PC-3 (cell line): ENCODE results near the gene TMEM126A. TPM values are rescaled to one million over a fixed set of nuclear protein-coding genes. Genes with fewer than 3 reads are reported as not detected.

Experiments
- ATAC-seq: fragments of 200-7000 bp; cut with Tn5 transposase; 2 replicates; pipeline ENCODE4 v1.9.1; 2020; ENCODE audit warnings: mild to moderate bottlenecking, moderate library complexity
- Bru-seq: library from RNA; stranded (reverse); fragments of 400-500 nt; gene quantifications from one replicate; lab custom pipeline; 2021; lab: Mats Ljungman, UMichigan
- BruChase-seq, 2 experiments: library from RNA; stranded (reverse); fragments of 400-500 nt; gene quantifications; one replicate each; lab custom pipeline; 2021; lab: Mats Ljungman, UMichigan
- BruUV-seq: library from RNA; stranded (reverse); fragments of 400-500 nt; replicated peaks from 2 replicates; lab custom pipeline; 2021; lab: Mats Ljungman, UMichigan
- CTCF ChIA-PET: fragments of 300-600 bp; sonication (Branson Sonifier 250); formaldehyde crosslinking; loops from one replicate; lab custom pipeline; 2022; ENCODE audit warnings: antibody characterized with exemption; lab: Charles Lee
- POLR2A ChIA-PET: fragments of 300-600 bp; sonication (Branson Sonifier 250); formaldehyde crosslinking; loops from one replicate; lab custom pipeline; 2022; ENCODE audit warnings: antibody characterized with exemption; ENCODE audit not compliant: unreplicated experiment; lab: Charles Lee
- DNase-seq: peaks from one replicate; pipeline ENCODE4 v3.0.0-alpha.2; 2015
- H2AFZ ChIP-seq: fragments of 300-600 bp; sonication (generic); 2 replicates; pipeline ENCODE4 v1.6.0; 2016; ENCODE audit warnings: antibody characterized with exemption, low read length
- H3F3A ChIP-seq: fragments of 300-600 bp; sonication (generic); one replicate; pipeline ENCODE4 v1.6.0; 2017; ENCODE audit warnings: antibody characterized with exemption, low read length, control low read depth, mild to moderate bottlenecking; ENCODE audit not compliant: unreplicated experiment
- H3K27ac ChIP-seq: fragments of 300-600 bp; sonication (generic); 2 replicates; pipeline ENCODE4 v1.5.1; 2016; ENCODE audit warnings: mild to moderate bottlenecking, low read length
- H3K27me3 ChIP-seq: fragments of 300-600 bp; sonication (generic); 2 replicates; pipeline ENCODE4 v1.6.1; 2016; ENCODE audit warnings: low read length, mixed read lengths
- H3K36me3 ChIP-seq: fragments of 300-600 bp; sonication (generic); 2 replicates; pipeline ENCODE4 v1.6.1; 2016; ENCODE audit warnings: low read depth, mixed run types, low read length, mixed read lengths
- H3K4me1 ChIP-seq: fragments of 300-600 bp; sonication (generic); 2 replicates; pipeline ENCODE4 v1.5.1; 2016; ENCODE audit warnings: low read length; ENCODE audit not compliant: insufficient read depth
- H3K4me2 ChIP-seq: fragments of 300-600 bp; sonication (generic); 2 replicates; pipeline ENCODE4 v1.6.0; 2016; ENCODE audit warnings: low read length
- H3K4me3 ChIP-seq: fragments of 300-600 bp; sonication (generic); 2 replicates; pipeline ENCODE4 v1.5.1; 2016; ENCODE audit warnings: mild to moderate bottlenecking, low read length, mixed read lengths
- H3K79me2 ChIP-seq: fragments of 300-600 bp; sonication (generic); 2 replicates; pipeline ENCODE4 v1.6.1; 2017; ENCODE audit warnings: low read length, mixed read lengths
- H3K9ac ChIP-seq: fragments of 300-600 bp; sonication (generic); 2 replicates; pipeline ENCODE4 v1.6.0; 2016; ENCODE audit warnings: mild to moderate bottlenecking, low read length
- H3K9me2 ChIP-seq: fragments of 300-600 bp; sonication (generic); replicated peaks from 2 replicates; pipeline ENCODE4 v1.6.1; 2016; ENCODE audit warnings: mixed run types, low read length, mixed read lengths
- H3K9me3 ChIP-seq: fragments of 300-600 bp; sonication (generic); 2 replicates; pipeline ENCODE4 v1.6.1; 2016; ENCODE audit warnings: low read length, mixed read lengths
- H4K20me1 ChIP-seq: fragments of 300-600 bp; sonication (generic); 2 replicates; pipeline ENCODE4 v1.6.1; 2016; ENCODE audit warnings: low read length, mixed read lengths
- CTCF ChIP-seq: fragments of 300-600 bp; sonication (generic); conservative IDR thresholded peaks from 2 replicates; pipeline ENCODE4 v1.5.1; 2017; ENCODE audit warnings: antibody characterized with exemption, low read depth, mild to moderate bottlenecking, low read length
- EZH2 ChIP-seq: fragments of 300-600 bp; sonication (generic); IDR thresholded peaks from one replicate; pipeline ENCODE4 v1.6.1; 2017; ENCODE audit warnings: antibody characterized with exemption, mild to moderate bottlenecking, low read length; ENCODE audit not compliant: unreplicated experiment
- EZH2phosphoT487 ChIP-seq: fragments of 300-600 bp; sonication (generic); IDR thresholded peaks from 2 replicates; pipeline ENCODE4 v1.6.1; 2018; ENCODE audit warnings: mild to moderate bottlenecking, antibody characterized with exemption, low read length, borderline replicate concordance
- intact Hi-C: fragments of 100-400 bp; cut with micrococcal nuclease; formaldehyde crosslinking; loops from 2 replicates; pipeline ENCODE4 v1.9.0; 2023
- long read RNA-seq: library from polyadenylated mRNA; unstranded; transcript quantifications from one replicate; pipeline ENCODE4 v2.0.0, GENCODE V29; 2021; ENCODE audit not compliant: unreplicated experiment
- total RNA-seq: library from RNA; depleted of rRNA; stranded (reverse); fragments of >200 nt; gene quantifications from 2 replicates; pipeline ENCODE4 v1.2.3, GENCODE V29; 2014; rRNA removed

Gene TMEM126A
- total RNA-seq (34.0 and 37.8 TPM in 2 replicates), Bru-seq, nascent RNA (percentile 76 among the genes with signal in this experiment), BruChase-seq, experiment 1, labeled RNA remaining after a 6-hour chase (percentile 77 among the genes with signal in this experiment), BruChase-seq, experiment 2, labeled RNA remaining after a 2-hour chase (percentile 71 among the genes with signal in this experiment)
- long read RNA-seq, transcript TMEM126A-201 (5 exons, 739 nt) = major isoform, 9 of 10 reads
- long read RNA-seq, partial matches to known transcripts = 0 of 10 reads
- long read RNA-seq, other reads (novel, unspliced or antisense) = 1 of 10 reads

DNA sequence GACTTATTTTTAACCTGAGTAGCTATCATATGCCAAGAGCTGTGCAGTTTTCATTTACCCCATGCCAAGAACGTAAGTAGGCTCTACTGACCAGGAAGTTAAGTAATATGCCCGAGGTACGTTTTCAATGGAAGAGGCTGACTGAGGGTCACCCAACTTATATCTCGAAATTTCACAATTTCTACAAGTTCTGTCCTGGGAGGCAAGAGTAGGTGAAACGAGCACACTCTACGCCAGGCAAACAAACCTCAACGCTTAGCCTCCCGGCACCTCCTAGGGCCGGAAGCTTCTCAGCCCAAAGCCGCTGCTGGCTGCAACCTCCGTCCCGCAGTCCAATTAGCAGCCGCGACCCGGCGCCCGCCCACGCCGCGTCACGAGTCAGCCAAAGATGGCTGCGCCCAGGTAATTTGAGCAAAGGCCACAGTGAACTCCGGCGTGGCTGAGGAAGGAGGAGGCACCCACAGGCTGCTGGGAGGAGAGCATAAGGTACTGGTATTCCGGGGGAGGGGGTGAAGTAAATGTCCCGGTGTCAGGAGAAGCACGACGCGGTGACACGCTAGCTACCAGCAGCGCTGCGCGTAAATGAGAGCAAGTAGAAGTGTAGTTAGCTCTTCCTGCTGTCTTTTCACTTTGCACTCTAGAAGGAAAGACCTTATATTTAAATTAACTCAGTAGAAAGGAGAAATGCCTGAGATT, at the start of gene TMEM126A:
TMEM126A (plus strand) TSS at position 364 of the 696 bp plus-strand sequence. CDS start 2,289 bp downstream, outside the sequence.
- Histone ChIP-seq H3F3A (no peaks in the 10 kb centered on the region), H3K27me3 (no peaks in the 10 kb centered on the region), H3K4me1 (peaks cover 25% of the 10 kb centered on the region), H4K20me1 (no peaks in the 10 kb centered on the region), H3K4me2 (peak within 1 kb of the TSS; percentile 94), H3K27ac (peak within 1 kb of the TSS; percentile 79), H3K9me3 (no peaks in the 10 kb centered on the region), H3K36me3 (0 out of 2 replicates have a peak, but pooled peaks cover under 1% of the 10 kb centered on the region), H3K79me2 (peaks cover 25% of the 10 kb centered on the region), H3K9me2 (no peaks in the 10 kb centered on the region), H3K9ac (peak within 1 kb of the TSS; percentile 77), H2AFZ (peak within 1 kb of the TSS; percentile 87), H3K4me3 (peak within 1 kb of the TSS; percentile 76)
- ATAC-seq = peak; percentile 91
- TF ChIP-seq EZH2 (no peak), CTCF (no peak), EZH2phosphoT487 (no peak)
- intact Hi-C loops = loop anchor here (1.0 kb wide), 2 partner anchors 14 to 19 kb away; partner anchors contain the start of gene TMEM126B
- POLR2A ChIA-PET = interaction anchor here (0.6 to 1.9 kb wide), 8 partner anchors 10 to 597 kb away, joined by 3 to 37 read pairs (median 6); partner anchors contain the start of gene CREBZF
- BruUV-seq = no TSS peak
- CTCF ChIA-PET = interaction anchor here (0.7 kb wide), 1 partner anchor 1292 kb away, joined by 3 read pairs; no protein-coding TSS in a partner anchor
- DNase-seq = peak; percentile 98

DNA sequence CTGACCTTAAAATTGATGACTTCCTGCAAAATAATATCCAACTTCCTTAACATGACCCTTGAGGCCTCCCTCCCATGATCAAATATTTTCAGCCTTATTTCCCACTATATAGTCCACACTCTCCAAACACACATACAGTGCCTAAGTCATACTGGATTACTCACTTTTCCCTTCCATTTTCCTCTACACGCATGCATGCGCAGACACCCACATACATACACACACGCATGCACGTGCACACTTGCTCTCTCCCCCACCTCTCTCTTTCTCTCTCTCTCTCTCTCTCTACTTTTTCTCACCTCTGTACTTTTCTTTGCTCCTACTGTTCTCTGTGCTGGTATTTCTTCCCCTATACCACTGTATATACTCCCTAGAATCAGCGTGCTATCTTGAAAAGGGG, 48.7 kb upstream of the TMEM126A start:
- no peak overlapping the region for H3K9ac ChIP-seq
- H3K9me3 ChIP-seq = no peaks in the 10 kb centered on the region
- no peaks in the 10 kb centered on the region for H3K36me3 ChIP-seq
- CTCF ChIA-PET = no interaction called here
- H3K27me3 ChIP-seq = no peaks in the 10 kb centered on the region
- H3F3A ChIP-seq = no peaks in the 10 kb centered on the region
- no peaks in the 10 kb centered on the region for H3K79me2 ChIP-seq
- no peak overlapping the region for H2AFZ ChIP-seq
- BruUV-seq = no TSS peak
- no peak for TF ChIP-seq CTCF
- no peak for TF ChIP-seq EZH2phosphoT487
- no peak for TF ChIP-seq EZH2
- POLR2A ChIA-PET = no interaction called here
- no peak overlapping the region for H3K27ac ChIP-seq
- H3K4me3 ChIP-seq = no peak overlapping the region
- H4K20me1 ChIP-seq = no peaks in the 10 kb centered on the region
- intact Hi-C loops = loop anchor here (5.0 to 10.0 kb wide), 3 partner anchors 63 to 226 kb away; no protein-coding TSS in a partner anchor
- ATAC-seq (no peak), DNase-seq (no peak)
- H3K4me2 ChIP-seq = no peak overlapping the region
- H3K9me2 ChIP-seq = no peaks in the 10 kb centered on the region
- no peaks in the 10 kb centered on the region for H3K4me1 ChIP-seq
